Neural cell (in vitro differentiated cells): ENCODE measurements around the gene DAP3. TPM values are rescaled to one million over a fixed set of nuclear protein-coding genes. Genes with fewer than 3 reads are reported as not detected.

ENCODE experiments used
- H2AFZ ChIP-seq: fragments of 200-600, 300-800 bp; sonication (generic), shearing (Covaris generic); 2 replicates; pipeline ENCODE4 v1.6.0; 2014; ENCODE audit warnings: low read depth, mild to moderate bottlenecking, antibody characterized with exemption, low read length, moderate library complexity
- H3F3A ChIP-seq: fragments of 200-600 bp; shearing (Covaris generic); 2 replicates; pipeline ENCODE4 v1.6.1; 2016; ENCODE audit warnings: mild to moderate bottlenecking, moderate library complexity, mixed read lengths, antibody characterized with exemption, low read length; ENCODE audit not compliant: insufficient read depth, poor library complexity, severe bottlenecking
- H3K27ac ChIP-seq: fragments of 200-600, 300-800 bp; sonication (generic), shearing (Covaris generic); 2 replicates; pipeline ENCODE4 v1.5.1; 2014; ENCODE audit warnings: mild to moderate bottlenecking, low read length, moderate library complexity
- H3K27me3 ChIP-seq: fragments of 300-800, 200-600 bp; sonication (generic), shearing (Covaris generic); 2 replicates; pipeline ENCODE4 v1.6.0; 2014; ENCODE audit warnings: mild to moderate bottlenecking, low read depth, low read length, moderate library complexity; ENCODE audit not compliant: insufficient read depth
- H3K36me3 ChIP-seq: fragments of 300-800, 200-600 bp; sonication (generic), shearing (Covaris generic); 2 replicates; pipeline ENCODE4 v1.5.1; 2014; ENCODE audit warnings: mild to moderate bottlenecking, antibody characterized with exemption, low read length, moderate library complexity; ENCODE audit not compliant: insufficient read depth
- H3K4me2 ChIP-seq: fragments of 300-800, 200-600 bp; sonication (generic), shearing (Covaris generic); 2 replicates; pipeline ENCODE4 v1.6.0; 2014; ENCODE audit warnings: mild to moderate bottlenecking, low read length
- H3K4me3 ChIP-seq: fragments of 300-800, 200-600 bp; sonication (generic), shearing (Covaris generic); 2 replicates; pipeline ENCODE4 v1.5.1; 2014; ENCODE audit warnings: mild to moderate bottlenecking, low read length, moderate library complexity
- H3K79me2 ChIP-seq: fragments of 200-600 bp; shearing (Covaris generic); replicated peaks from 2 replicates; pipeline ENCODE4 v1.6.0; 2014; ENCODE audit warnings: mild to moderate bottlenecking, low read length, moderate library complexity; ENCODE audit not compliant: insufficient read depth
- H3K9ac ChIP-seq: fragments of 300-800, 200-600 bp; sonication (generic), shearing (Covaris generic); 2 replicates; pipeline ENCODE4 v1.6.1; 2016; ENCODE audit warnings: mild to moderate bottlenecking, low read length, mixed read lengths
- H3K9me2 ChIP-seq: fragments of 200-600 bp; shearing (Covaris generic); 2 replicates; pipeline ENCODE4 v1.6.1; 2016; ENCODE audit warnings: mild to moderate bottlenecking, low read length, mixed read lengths; ENCODE audit not compliant: insufficient read depth
- H3K9me3 ChIP-seq: fragments of 200-600, 300-800 bp; sonication (generic), shearing (Covaris generic); 2 replicates; pipeline ENCODE4 v1.6.1; 2016; ENCODE audit warnings: mild to moderate bottlenecking, mixed run types, low read length, moderate library complexity, mixed read lengths
- H4K20me1 ChIP-seq: fragments of 200-600 bp; shearing (Covaris generic); 2 replicates; pipeline ENCODE4 v1.6.1; 2016; ENCODE audit warnings: mild to moderate bottlenecking, mixed run types; ENCODE audit not compliant: insufficient read depth
- CTCF ChIP-seq: fragments of 450-650 bp; IDR thresholded peaks from 2 replicates; pipeline ENCODE4 v1.5.1; 2014; ENCODE audit warnings: antibody characterized with exemption, mild to moderate bottlenecking, moderate library complexity; ENCODE audit not compliant: poor library complexity, severe bottlenecking
- EP300 ChIP-seq: fragments of 450-650 bp; conservative IDR thresholded peaks from 2 replicates; pipeline ENCODE4 v1.6.1; 2014; ENCODE audit warnings: antibody characterized with exemption, mild to moderate bottlenecking, moderate library complexity; ENCODE audit not compliant: poor library complexity, severe bottlenecking
- EZH2 ChIP-seq: fragments of 200-600, 300-800 bp; shearing (Covaris generic), sonication (generic); IDR thresholded peaks from 2 replicates; pipeline ENCODE4 v1.6.1; 2014; ENCODE audit warnings: antibody characterized with exemption, low read length, borderline replicate concordance, mild to moderate bottlenecking; ENCODE audit not compliant: insufficient read depth, poor library complexity, severe bottlenecking
- MXI1 ChIP-seq: fragments of 450-650 bp; conservative IDR thresholded peaks from 2 replicates; pipeline ENCODE4 v1.6.1; 2014; ENCODE audit warnings: antibody characterized with exemption, mild to moderate bottlenecking; ENCODE audit not compliant: poor library complexity, severe bottlenecking
- POLR2AphosphoS5 ChIP-seq: IDR thresholded peaks from 2 replicates; pipeline ENCODE4 v1.6.1; 2012
- RAD21 ChIP-seq: fragments of 450-650 bp; conservative IDR thresholded peaks from 2 replicates; pipeline ENCODE4 v1.6.1; 2014; ENCODE audit warnings: antibody characterized with exemption, mild to moderate bottlenecking, moderate library complexity
- REST ChIP-seq: IDR thresholded peaks from 2 replicates; pipeline ENCODE4 v1.6.1; 2012; ENCODE audit warnings: borderline replicate concordance
- SMC3 ChIP-seq: fragments of 450-650 bp; conservative IDR thresholded peaks from 2 replicates; pipeline ENCODE4 v1.6.1; 2014; ENCODE audit warnings: antibody characterized with exemption, mild to moderate bottlenecking, moderate library complexity; ENCODE audit not compliant: poor library complexity
- TAF1 ChIP-seq: IDR thresholded peaks from 2 replicates; pipeline ENCODE4 v1.6.1; 2012; ENCODE audit warnings: low read depth
- polyA plus RNA-seq: library from polyadenylated mRNA; depleted of rRNA; stranded (reverse); fragments of >200 nt; gene quantifications from 2 replicates; pipeline ENCODE4 v1.2.3, GENCODE V29; 2014

Gene DAP3
- polyA plus RNA-seq, 1 donor from 2014 or later: 180 TPM

- no peaks in the 10 kb centered on the region for H3K36me3 ChIP-seq
- H3K4me3 ChIP-seq: no peak overlapping the region
- H3K9me2 ChIP-seq: no peaks in the 10 kb centered on the region
- H3K79me2 ChIP-seq: no peaks in the 10 kb centered on the region
- no peaks in the 10 kb centered on the region for H3K27me3 ChIP-seq
- TF ChIP-seq CTCF (no peak), EP300 (no peak), POLR2AphosphoS5 (no peak), SMC3 (no peak), TAF1 (no peak), RAD21 (no peak), MXI1 (no peak), REST (no peak), EZH2 (no peak)
- H3K4me2 ChIP-seq: no peak overlapping the region
- no peak overlapping the region for H3K9ac ChIP-seq
- peaks cover 10% of the 10 kb centered on the region for H3K9me3 ChIP-seq
- H3K27ac ChIP-seq: no peak overlapping the region
- no peak overlapping the region for H2AFZ ChIP-seq
- no peaks in the 10 kb centered on the region for H4K20me1 ChIP-seq
- H3F3A ChIP-seq: no peaks in the 10 kb centered on the region
These were observed 45.7 kb upstream of the DAP3 start for GRCh38 chr1:155643230-155643629.

- TF ChIP-seq POLR2AphosphoS5 (no peak), MXI1 (no peak), EP300 (no peak), TAF1 (no peak), CTCF (no peak), RAD21 (no peak), SMC3 (no peak), EZH2 (no peak), REST (no peak)
- Histone ChIP-seq H2AFZ (no peak overlapping the region), H3K4me3 (no peak overlapping the region), H3K27ac (no peak overlapping the region), H3F3A (no peaks in the 10 kb centered on the region), H4K20me1 (no peaks in the 10 kb centered on the region), H3K36me3 (no peaks in the 10 kb centered on the region), H3K27me3 (no peaks in the 10 kb centered on the region), H3K9me2 (no peaks in the 10 kb centered on the region), H3K79me2 (no peaks in the 10 kb centered on the region), H3K9ac (no peak overlapping the region), H3K9me3 (peaks cover 10% of the 10 kb centered on the region), H3K4me2 (no peak overlapping the region)
These were observed 43.8 kb upstream of the DAP3 start for GRCh38 chr1:155645034-155645598.
